ENCODE data around the gene ATXN7L1.

Gene ATXN7L1

GRCh38 chr7:105876091-105876963 lies at the start of gene ATXN7L1:
Gene ATXN7L1, minus strand, starts transcription at chr7:105876599. Its CDS starts 41 bp downstream, at chr7:105876558.
- DNase-seq, result peak; percentile 95 to 96

- no peak for DNase-seq
Observed at GRCh38 chr7:105926131-105926530, 49.7 kb upstream of the ATXN7L1 start.

- no peak for DNase-seq
Observed at GRCh38 chr7:105924945-105925344, 48.5 kb upstream of the ATXN7L1 start.

GRCh38 chr7:105920766-105921165 lies 44.4 kb upstream of the ATXN7L1 start:
- DNase-seq, result no peak

GRCh38 chr7:105917659-105918058 lies 41.3 kb upstream of the ATXN7L1 start:
- no peak for DNase-seq

GRCh38 chr7:105916603-105917002 lies 40.2 kb upstream of the ATXN7L1 start:
- DNase-seq, result no peak

GRCh38 chr7:105913947-105914346 lies 37.5 kb upstream of the ATXN7L1 start:
- DNase-seq, result no peak

GRCh38 chr7:105911961-105912575 lies 35.7 kb upstream of the ATXN7L1 start:
- DNase-seq, result no peak

- no peak for DNase-seq
Observed at GRCh38 chr7:105910172-105910571, 33.8 kb upstream of the ATXN7L1 start.

GRCh38 chr7:105909742-105910141 lies 33.3 kb upstream of the ATXN7L1 start:
- DNase-seq, result no peak

- no peak for DNase-seq
Observed at GRCh38 chr7:105907129-105907846, 30.9 kb upstream of the ATXN7L1 start.

- DNase-seq, result no peak
Observed at GRCh38 chr7:105906695-105907094, 30.3 kb upstream of the ATXN7L1 start.

- no peak for DNase-seq
Observed at GRCh38 chr7:105905910-105906568, 29.6 kb upstream of the ATXN7L1 start.

- DNase-seq, result no peak
Observed at GRCh38 chr7:105905209-105905909, 29.0 kb upstream of the ATXN7L1 start.

GRCh38 chr7:105904064-105904463 lies 27.7 kb upstream of the ATXN7L1 start:
- DNase-seq, result no peak

- no peak for DNase-seq
Observed at GRCh38 chr7:105902325-105902911, 26.0 kb upstream of the ATXN7L1 start.

- DNase-seq, result no peak
Observed at GRCh38 chr7:105897999-105898398, 21.6 kb upstream of the ATXN7L1 start.

GRCh38 chr7:105896407-105896911 lies 20.1 kb upstream of the ATXN7L1 start:
- no peak for DNase-seq

GRCh38 chr7:105894131-105894530 lies 17.7 kb upstream of the ATXN7L1 start:
- no peak for DNase-seq

- no peak for DNase-seq
Observed at GRCh38 chr7:105892387-105892786, 16.0 kb upstream of the ATXN7L1 start.

- no peak for DNase-seq
Observed at GRCh38 chr7:105890290-105890997, 14.0 kb upstream of the ATXN7L1 start.
